ENCODE results near the gene PCDH11X.
"Not testable (repeated sequence)": the region's sequence is repeated elsewhere in the genome, so short reads cannot be mapped to it uniquely, and the experiment has no call there.

DNA sequence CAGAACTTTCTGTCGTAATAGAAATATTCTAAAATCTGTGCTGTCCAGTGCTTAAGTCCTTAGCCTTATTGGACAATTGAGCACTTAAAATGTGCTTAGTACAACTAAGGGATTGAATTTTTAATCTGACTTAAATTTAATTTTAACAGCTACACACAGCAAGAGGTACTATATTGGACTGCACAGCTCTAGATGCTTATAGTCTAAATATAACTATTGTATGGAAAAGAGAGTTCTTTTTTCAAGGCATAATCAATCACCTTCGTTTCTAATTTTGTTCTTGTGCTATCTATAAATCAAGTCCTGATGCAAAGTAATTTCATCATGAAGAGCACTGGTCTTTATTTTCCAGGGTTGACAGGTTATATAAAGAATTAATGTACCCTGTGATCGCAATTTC lies 38.4 kb downstream of the PCDH11X start:
- TF ChIP-seq CTCF (conservative IDR thresholded peaks at IDR 0.05); EZH2 (IDR thresholded peaks at IDR 0.05; ENCODE audit: low read depth): not testable (repeated sequence)
